Adrenal gland (tissue), 5 donors: ENCODE data around the gene MSI1.

Experiments
- CTCF ChIP-seq, 6 experiments: fragments of 450-650 bp in 4 of 6; fragments of 200-600 bp in 2 of 6; sonication (generic) in 1 of 6; IDR thresholded peaks; 1 replicate in 5 of 6; 2 replicates in 1 of 6; pipeline versions ENCODE4 v1.5.1 to v1.8.0; 2016 to 2021; ENCODE audit warnings: antibody characterized with exemption in 6 of 6, mild to moderate bottlenecking in 2 of 6, moderate library complexity in 1 of 6
- POLR2A ChIP-seq, 2 donors: fragments of 450-650 bp; IDR thresholded peaks; one replicate each; pipeline ENCODE4 v1.6.1; 2017; ENCODE audit warnings: antibody characterized with exemption in 2 of 2, mild to moderate bottlenecking in 2 of 2, moderate library complexity in 1 of 2
- donor health status: DM: no; HTN: no; CAD: no.

DNA sequence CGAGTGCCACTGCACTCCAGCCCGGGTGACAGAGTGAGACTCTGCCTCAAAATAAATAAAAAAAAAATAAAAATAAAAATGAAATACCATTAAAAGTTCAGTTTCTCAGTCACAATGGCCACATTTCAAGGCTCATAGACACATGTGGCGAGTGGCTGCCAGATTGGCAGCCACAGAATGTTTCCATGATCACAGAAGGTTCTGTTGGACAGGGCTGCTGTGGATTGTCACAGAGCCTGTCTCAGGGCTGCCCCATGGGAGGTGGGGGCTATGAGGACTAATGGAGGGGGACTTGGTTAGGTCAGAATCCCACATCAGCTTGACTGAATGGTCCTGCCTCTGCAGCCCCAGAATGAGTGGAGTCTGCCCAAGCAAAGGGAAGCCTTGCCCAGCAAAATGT is 37.6 kb downstream of the MSI1 start:
- TF ChIP-seq CTCF (IDR thresholded peaks at IDR 0.05) (no peak), POLR2A (IDR thresholded peaks at IDR 0.05) (no peak)
